Measurements from ENCODE around the gene CPEB3. TPM values are rescaled to one million over a fixed set of nuclear protein-coding genes. Genes with fewer than 3 reads are reported as not detected.
"Not testable (repeated sequence)": the region's sequence is repeated elsewhere in the genome, so short reads cannot be mapped to it uniquely, and the experiment has no call there.

Gene CPEB3
- total and polyA plus RNA-seq, 4 donors: 2.1 to 8.4 (median 5.1) TPM

GRCh38 chr10:92222603-92223262 is 68.1 kb downstream of the CPEB3 start (continued):
- TF ChIP-seq ZBTB33 (IDR thresholded peaks at IDR 0.05) (no peak), RAD21 (IDR thresholded peaks at IDR 0.05) (no peak), FOXA2 (IDR thresholded peaks at IDR 0.05) (no peak)

- TF ChIP-seq FOXA2 (IDR thresholded peaks at IDR 0.05) (no peak), TAF1 (conservative IDR thresholded peaks at IDR 0.05) (no peak)
- H3K4me3 ChIP-seq (ENCODE audit: low read depth in 1 of 3, low read length in 3 of 3): no peak overlapping the region
- no peak for DNase-seq (ENCODE audit: low spot score)
- no peaks in the 10 kb centered on the region for H3K9me3 ChIP-seq (ENCODE audit: control insufficient read depth in 4 of 4, low read length in 3 of 4)
- H3K36me3 ChIP-seq (ENCODE audit: control insufficient read depth in 4 of 4, insufficient read depth in 3 of 4, low read depth in 1 of 4, low read length in 3 of 4): peaks cover 0 to 2% (median 0%) of the 10 kb centered on the region in 4 donors
- no peak overlapping the region for H3K9ac ChIP-seq (ENCODE audit: low read depth in 1 of 2, low read length in 2 of 2)
- H3K27ac ChIP-seq (ENCODE audit: low read depth in 1 of 2, low read length in 2 of 2): no peak overlapping the region
- 95% methylated on average over 6 of the region's 6 CpGs for WGBS
- no peaks in the 10 kb centered on the region for H3K27me3 ChIP-seq (ENCODE audit: control insufficient read depth in 4 of 4, insufficient read depth in 4 of 4, low read length in 3 of 4)
- H3K4me1 ChIP-seq (ENCODE audit: control insufficient read depth in 4 of 4, insufficient read depth in 4 of 4, low read length in 3 of 4): no peaks in the 10 kb centered on the region
These were observed 71.3 kb downstream of the CPEB3 start for GRCh38 chr10:92219559-92219958.

GRCh38 chr10:92218569-92218968 is 72.3 kb downstream of the CPEB3 start:
- no peak overlapping the region for H3K4me3 ChIP-seq (ENCODE audit: low read depth in 1 of 3, low read length in 3 of 3)
- no peaks in the 10 kb centered on the region for H3K27me3 ChIP-seq (ENCODE audit: control insufficient read depth in 4 of 4, insufficient read depth in 4 of 4, low read length in 3 of 4)
- no peak for TF ChIP-seq MAX (IDR thresholded peaks at IDR 0.05)
- no peak for DNase-seq (ENCODE audit: low spot score)
- peaks cover 0 to 2% (median 0%) of the 10 kb centered on the region in 4 donors for H3K36me3 ChIP-seq (ENCODE audit: control insufficient read depth in 4 of 4, insufficient read depth in 3 of 4, low read depth in 1 of 4, low read length in 3 of 4)
- no peaks in the 10 kb centered on the region for H3K9me3 ChIP-seq (ENCODE audit: control insufficient read depth in 4 of 4, low read length in 3 of 4)
- H3K4me1 ChIP-seq (ENCODE audit: control insufficient read depth in 4 of 4, insufficient read depth in 4 of 4, low read length in 3 of 4): no peaks in the 10 kb centered on the region
- H3K9ac ChIP-seq (ENCODE audit: low read depth in 1 of 2, low read length in 2 of 2): no peak overlapping the region
- 98% methylated on average over 3 of the region's 3 CpGs for WGBS
- H3K27ac ChIP-seq (ENCODE audit: low read depth in 1 of 2, low read length in 2 of 2): no peak overlapping the region

DNA sequence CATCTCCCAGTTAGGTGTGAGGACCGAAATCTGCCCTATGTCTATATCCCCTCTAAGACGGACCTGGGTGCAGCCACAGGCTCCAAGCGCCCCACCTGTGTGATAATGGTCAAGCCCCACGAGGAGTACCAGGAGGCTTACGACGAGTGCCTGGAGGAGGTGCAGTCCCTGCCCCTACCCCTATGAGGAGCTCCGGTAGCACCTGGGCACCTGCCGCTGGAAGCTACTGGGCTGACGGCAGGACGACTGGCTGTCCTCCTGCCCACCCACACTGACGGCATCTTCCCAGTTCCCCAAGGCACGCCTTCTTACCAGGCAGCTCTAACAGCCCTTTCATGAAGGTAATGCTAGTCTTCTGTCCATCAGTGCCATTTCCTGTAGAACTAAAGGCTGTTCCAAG is 74.3 kb downstream of the CPEB3 start:
- not testable (repeated sequence) for H3K9ac ChIP-seq (ENCODE audit: low read depth in 1 of 2, low read length in 2 of 2); DNase-seq (ENCODE audit: low spot score); H3K27me3 ChIP-seq (ENCODE audit: control insufficient read depth in 4 of 4, insufficient read depth in 4 of 4, low read length in 3 of 4); H3K4me1 ChIP-seq (ENCODE audit: control insufficient read depth in 4 of 4, insufficient read depth in 4 of 4, low read length in 3 of 4); H3K4me3 ChIP-seq (ENCODE audit: low read depth in 1 of 3, low read length in 3 of 3); H3K36me3 ChIP-seq (ENCODE audit: control insufficient read depth in 4 of 4, insufficient read depth in 3 of 4, low read depth in 1 of 4, low read length in 3 of 4); H3K9me3 ChIP-seq (ENCODE audit: control insufficient read depth in 4 of 4, low read length in 3 of 4); H3K27ac ChIP-seq (ENCODE audit: low read depth in 1 of 2, low read length in 2 of 2)
- TF ChIP-seq CTCF (IDR thresholded peaks at IDR 0.05; ENCODE audit: low read depth, low read length, missing input control): peak; percentile 3
- TF ChIP-seq RAD21 (IDR thresholded peaks at IDR 0.05): peak in 1 of 2 donors; percentile 41
- 95% methylated on average over 12 of the region's 12 CpGs for WGBS

- not testable (repeated sequence) for H3K4me1 ChIP-seq (ENCODE audit: control insufficient read depth in 4 of 4, insufficient read depth in 4 of 4, low read length in 3 of 4); H3K27ac ChIP-seq (ENCODE audit: low read depth in 1 of 2, low read length in 2 of 2); H3K9me3 ChIP-seq (ENCODE audit: control insufficient read depth in 4 of 4, low read length in 3 of 4); DNase-seq (ENCODE audit: low spot score); H3K4me3 ChIP-seq (ENCODE audit: low read depth in 1 of 3, low read length in 3 of 3); H3K9ac ChIP-seq (ENCODE audit: low read depth in 1 of 2, low read length in 2 of 2); H3K36me3 ChIP-seq (ENCODE audit: control insufficient read depth in 4 of 4, insufficient read depth in 3 of 4, low read depth in 1 of 4, low read length in 3 of 4); H3K27me3 ChIP-seq (ENCODE audit: control insufficient read depth in 4 of 4, insufficient read depth in 4 of 4, low read length in 3 of 4)
- 98% methylated on average over 9 of the region's 9 CpGs for WGBS
These were observed 75.7 kb downstream of the CPEB3 start for GRCh38 chr10:92215222-92215621.

All from liver (tissue), 9 donors.